ENCODE data around the gene SKI.
"Not testable (repeated sequence)": the region's sequence is repeated elsewhere in the genome, so short reads cannot be mapped to it uniquely, and the experiment has no call there.

The SKI gene

DNA sequence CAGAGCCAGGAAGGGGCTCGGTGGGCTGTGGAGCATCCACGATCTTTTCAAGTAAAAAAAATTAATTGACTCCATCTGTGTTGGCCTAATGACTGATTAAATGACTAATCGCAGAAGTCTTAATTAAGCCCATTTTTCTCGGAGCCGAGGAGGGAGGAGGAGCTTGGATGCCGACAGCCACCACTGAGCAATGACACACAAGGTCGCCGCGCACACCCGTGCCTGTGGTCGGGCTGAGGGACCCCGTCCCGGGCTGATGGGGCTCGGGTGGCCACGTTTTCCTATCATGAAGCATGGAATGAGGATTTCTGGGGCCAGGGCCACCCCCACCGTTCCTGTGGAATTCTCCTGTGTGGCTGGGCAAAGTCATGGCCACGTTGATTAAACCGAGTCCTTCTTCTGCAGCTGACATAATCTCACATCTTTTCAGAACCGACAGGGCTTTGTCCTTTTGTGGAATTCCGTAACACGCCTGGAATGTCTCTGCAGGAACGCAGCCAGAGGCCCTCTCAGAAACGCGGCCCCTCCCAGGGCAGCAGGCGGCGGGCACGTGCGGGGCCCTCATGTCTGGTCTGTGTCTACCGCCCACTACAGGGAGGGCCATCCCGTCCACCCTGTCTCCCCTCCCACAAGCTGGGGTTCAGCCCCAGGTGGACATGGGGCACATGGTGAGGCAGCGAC lies 102.5 kb downstream of the SKI start:
- Histone ChIP-seq H3K4me3 (ENCODE audit: low read length) (no peak overlapping the region), H3K9me2 (replicated peaks; ENCODE audit: control insufficient read depth, low read length) (no peaks in the 10 kb centered on the region), H3K27ac (ENCODE audit: low read depth, low read length) (no peak overlapping the region), H3K4me1 (ENCODE audit: control insufficient read depth, low read length) (no peaks in the 10 kb centered on the region), H3K27me3 (ENCODE audit: control insufficient read depth, low read length) (no peaks in the 10 kb centered on the region), H4K20me1 (ENCODE audit: control insufficient read depth, insufficient read depth, low read depth, low read length) (no peaks in the 10 kb centered on the region), H3K9me3 (ENCODE audit: control insufficient read depth, insufficient read depth, low read length) (no peaks in the 10 kb centered on the region), H3K36me3 (ENCODE audit: control insufficient read depth, low read length) (no peaks in the 10 kb centered on the region), H3K4me2 (ENCODE audit: low read length) (no peak overlapping the region), H3F3A (ENCODE audit: control insufficient read depth, insufficient read depth) (no peaks in the 10 kb centered on the region), H3K79me2 (ENCODE audit: control insufficient read depth, low read length) (no peaks in the 10 kb centered on the region)
- no peak for TF ChIP-seq EZH2phosphoT487 (IDR thresholded peaks at IDR 0.05; ENCODE audit: borderline replicate concordance, low read length)
- TF ChIP-seq, protein P1, sequence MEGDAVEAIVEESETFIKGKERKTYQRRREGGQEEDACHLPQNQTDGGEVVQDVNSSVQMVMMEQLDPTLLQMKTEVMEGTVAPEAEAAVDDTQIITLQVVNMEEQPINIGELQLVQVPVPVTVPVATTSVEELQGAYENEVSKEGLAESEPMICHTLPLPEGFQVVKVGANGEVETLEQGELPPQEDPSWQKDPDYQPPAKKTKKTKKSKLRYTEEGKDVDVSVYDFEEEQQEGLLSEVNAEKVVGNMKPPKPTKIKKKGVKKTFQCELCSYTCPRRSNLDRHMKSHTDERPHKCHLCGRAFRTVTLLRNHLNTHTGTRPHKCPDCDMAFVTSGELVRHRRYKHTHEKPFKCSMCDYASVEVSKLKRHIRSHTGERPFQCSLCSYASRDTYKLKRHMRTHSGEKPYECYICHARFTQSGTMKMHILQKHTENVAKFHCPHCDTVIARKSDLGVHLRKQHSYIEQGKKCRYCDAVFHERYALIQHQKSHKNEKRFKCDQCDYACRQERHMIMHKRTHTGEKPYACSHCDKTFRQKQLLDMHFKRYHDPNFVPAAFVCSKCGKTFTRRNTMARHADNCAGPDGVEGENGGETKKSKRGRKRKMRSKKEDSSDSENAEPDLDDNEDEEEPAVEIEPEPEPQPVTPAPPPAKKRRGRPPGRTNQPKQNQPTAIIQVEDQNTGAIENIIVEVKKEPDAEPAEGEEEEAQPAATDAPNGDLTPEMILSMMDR (IDR thresholded peaks at IDR 0.05; ENCODE audit: low read depth, low read length, poor library complexity, severe bottlenecking), result no peak

DNA sequence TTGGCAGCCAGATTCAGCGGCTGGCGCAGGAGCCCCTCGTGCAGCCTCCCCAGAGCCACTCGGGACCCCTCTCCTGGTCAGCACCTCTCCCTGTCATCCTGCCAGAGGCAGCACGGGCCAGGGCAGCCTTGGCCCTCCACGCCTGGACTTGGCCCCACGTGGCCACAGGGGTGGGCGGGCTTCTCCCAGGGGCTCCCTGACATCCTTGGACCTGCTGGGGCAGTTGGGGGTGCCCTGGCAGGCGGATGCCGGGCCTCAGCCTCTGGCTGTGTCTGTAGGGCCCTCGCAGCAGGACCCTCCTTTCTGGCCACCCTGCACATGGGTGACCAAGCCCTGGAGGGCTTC lies 103.1 kb downstream of the SKI start:
- H3K79me2 ChIP-seq (ENCODE audit: control insufficient read depth, low read length), result no peaks in the 10 kb centered on the region
- no peaks in the 10 kb centered on the region for H3K36me3 ChIP-seq (ENCODE audit: control insufficient read depth, low read length)
- no peak overlapping the region for H3K4me2 ChIP-seq (ENCODE audit: low read length)
- no peak overlapping the region for H3K27ac ChIP-seq (ENCODE audit: low read depth, low read length)
- TF ChIP-seq, protein P1 (IDR thresholded peaks at IDR 0.05; ENCODE audit: low read depth, low read length, poor library complexity, severe bottlenecking), result no peak
- no peak for TF ChIP-seq EZH2phosphoT487 (IDR thresholded peaks at IDR 0.05; ENCODE audit: borderline replicate concordance, low read length)
- H3F3A ChIP-seq (ENCODE audit: control insufficient read depth, insufficient read depth), result no peaks in the 10 kb centered on the region
- no peaks in the 10 kb centered on the region for H3K9me3 ChIP-seq (ENCODE audit: control insufficient read depth, insufficient read depth, low read length)
- no peaks in the 10 kb centered on the region for H3K9me2 ChIP-seq (replicated peaks; ENCODE audit: control insufficient read depth, low read length)
- H3K4me1 ChIP-seq (ENCODE audit: control insufficient read depth, low read length), result no peaks in the 10 kb centered on the region
- H3K27me3 ChIP-seq (ENCODE audit: control insufficient read depth, low read length), result no peaks in the 10 kb centered on the region
- H4K20me1 ChIP-seq (ENCODE audit: control insufficient read depth, insufficient read depth, low read depth, low read length), result no peaks in the 10 kb centered on the region
- H3K4me3 ChIP-seq (ENCODE audit: low read length), result no peak overlapping the region

DNA sequence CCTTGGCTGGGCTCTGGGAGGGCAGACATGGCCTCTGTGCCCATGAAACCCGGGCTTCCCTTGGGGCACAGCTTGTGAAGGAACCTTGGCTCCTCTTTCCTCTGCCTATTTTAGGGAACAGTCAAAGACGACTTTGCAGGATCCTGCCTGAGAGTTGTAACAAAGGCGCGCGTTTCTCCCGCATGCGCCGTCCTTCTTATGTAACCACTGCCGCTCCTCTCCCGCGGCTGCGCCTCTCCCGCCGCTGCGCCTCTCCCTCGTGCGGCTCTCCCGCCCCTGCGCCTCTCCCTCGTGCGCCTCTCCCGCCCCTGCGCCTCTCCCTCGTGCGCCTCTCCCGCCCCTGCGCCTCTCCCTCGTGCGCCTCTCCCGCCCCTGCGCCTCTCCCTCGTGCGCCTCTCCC lies 103.5 kb downstream of the SKI start:
- H4K20me1 ChIP-seq (ENCODE audit: control insufficient read depth, insufficient read depth, low read depth, low read length); H3K4me2 ChIP-seq (ENCODE audit: low read length); H3K4me3 ChIP-seq (ENCODE audit: low read length); H3K36me3 ChIP-seq (ENCODE audit: control insufficient read depth, low read length); H3K9me2 ChIP-seq (replicated peaks; ENCODE audit: control insufficient read depth, low read length); H3K27me3 ChIP-seq (ENCODE audit: control insufficient read depth, low read length); H3K9me3 ChIP-seq (ENCODE audit: control insufficient read depth, insufficient read depth, low read length); H3K4me1 ChIP-seq (ENCODE audit: control insufficient read depth, low read length); H3K27ac ChIP-seq (ENCODE audit: low read depth, low read length); H3K79me2 ChIP-seq (ENCODE audit: control insufficient read depth, low read length); H3F3A ChIP-seq (ENCODE audit: control insufficient read depth, insufficient read depth): not testable (repeated sequence)

DNA sequence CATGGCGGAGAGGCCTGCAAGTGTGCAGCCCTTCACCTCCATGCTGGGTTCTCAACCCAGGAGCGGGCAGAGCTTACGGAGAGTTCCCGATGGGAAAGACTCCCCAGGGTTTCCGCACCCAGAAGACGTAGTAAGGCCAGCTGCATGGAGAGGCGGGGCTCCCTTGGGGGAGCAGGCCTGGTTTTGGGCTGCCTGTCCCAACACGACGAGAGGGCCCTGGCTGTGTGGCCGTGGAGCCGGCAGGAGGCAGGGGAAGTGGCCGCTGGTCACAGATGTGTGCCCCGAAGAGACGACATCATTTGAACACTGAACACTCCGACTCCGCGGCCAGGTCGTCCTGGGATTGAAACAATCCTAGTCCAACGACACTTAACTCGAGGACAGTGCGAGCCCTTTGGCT lies 106.2 kb downstream of the SKI start:
- no peaks in the 10 kb centered on the region for H3K9me3 ChIP-seq (ENCODE audit: control insufficient read depth, insufficient read depth, low read length)
- H3K4me1 ChIP-seq (ENCODE audit: control insufficient read depth, low read length), result no peaks in the 10 kb centered on the region
- H3K36me3 ChIP-seq (ENCODE audit: control insufficient read depth, low read length), result no peaks in the 10 kb centered on the region
- no peak overlapping the region for H3K27ac ChIP-seq (ENCODE audit: low read depth, low read length)
- no peaks in the 10 kb centered on the region for H4K20me1 ChIP-seq (ENCODE audit: control insufficient read depth, insufficient read depth, low read depth, low read length)
- no peaks in the 10 kb centered on the region for H3K79me2 ChIP-seq (ENCODE audit: control insufficient read depth, low read length)
- H3K4me2 ChIP-seq (ENCODE audit: low read length), result no peak overlapping the region
- H3K9me2 ChIP-seq (replicated peaks; ENCODE audit: control insufficient read depth, low read length), result no peaks in the 10 kb centered on the region
- H3K4me3 ChIP-seq (ENCODE audit: low read length), result no peak overlapping the region
- H3F3A ChIP-seq (ENCODE audit: control insufficient read depth, insufficient read depth), result no peaks in the 10 kb centered on the region
- no peaks in the 10 kb centered on the region for H3K27me3 ChIP-seq (ENCODE audit: control insufficient read depth, low read length)
- TF ChIP-seq EZH2phosphoT487 (IDR thresholded peaks at IDR 0.05; ENCODE audit: borderline replicate concordance, low read length), result no peak
- TF ChIP-seq, protein P1 (IDR thresholded peaks at IDR 0.05; ENCODE audit: low read depth, low read length, poor library complexity, severe bottlenecking), result no peak
